Activated T-helper 1 cell treated with anti-CD3 and anti-CD28 coated beads, Interleukin-12 subunit alpha, Interleukin-12 subunit beta, Interleukin-2, Interleukin-4 antibody, amounts not matched to agents 30 ng/mL and 10 ng/mL and 1 ng/mL, durations not matched to agents 14 hours and 24 hours and 36 hours (primary cell): ENCODE results near the gene ZBTB16. TPM values are rescaled to one million over a fixed set of nuclear protein-coding genes. Genes with fewer than 3 reads are reported as not detected.

Experiments used
- DNase-seq: peaks from one replicate; pipeline ENCODE4 v3.0.0; 2021; ENCODE audit warnings: low spot score
- H3K27ac Mint-ChIP-seq: one replicate; pipeline ENCODE4 v1.8.0; 2021; ENCODE audit warnings: mild to moderate bottlenecking, mixed read lengths
- H3K27me3 Mint-ChIP-seq: one replicate; pipeline ENCODE4 v1.8.0; 2022; ENCODE audit warnings: mild to moderate bottlenecking, moderate library complexity, mixed read lengths; ENCODE audit not compliant: insufficient read depth
- H3K36me3 Mint-ChIP-seq: one replicate; pipeline ENCODE4 v1.8.0; 2021; ENCODE audit warnings: low read depth, mixed read lengths
- H3K4me1 Mint-ChIP-seq: one replicate; pipeline ENCODE4 v1.8.0; 2021; ENCODE audit warnings: low read depth, mixed read lengths
- H3K4me3 Mint-ChIP-seq: one replicate; pipeline ENCODE4 v1.8.0; 2021; ENCODE audit warnings: mild to moderate bottlenecking, moderate library complexity, mixed read lengths
- H3K9me3 Mint-ChIP-seq: one replicate; pipeline ENCODE4 v1.8.0; 2021; ENCODE audit warnings: mixed read lengths
- intact Hi-C: fragments of 100-400 bp; cut with micrococcal nuclease; formaldehyde crosslinking; loops from one replicate; pipeline ENCODE4 v1.15.1; 2024
- total RNA-seq: library from RNA; stranded (reverse); gene quantifications from 2 replicates; pipeline ENCODE4 v1.2.3, GENCODE V29; 2022

Gene ZBTB16
- total RNA-seq, 1 donor from 2014 or later, result 3.4 TPM

DNA sequence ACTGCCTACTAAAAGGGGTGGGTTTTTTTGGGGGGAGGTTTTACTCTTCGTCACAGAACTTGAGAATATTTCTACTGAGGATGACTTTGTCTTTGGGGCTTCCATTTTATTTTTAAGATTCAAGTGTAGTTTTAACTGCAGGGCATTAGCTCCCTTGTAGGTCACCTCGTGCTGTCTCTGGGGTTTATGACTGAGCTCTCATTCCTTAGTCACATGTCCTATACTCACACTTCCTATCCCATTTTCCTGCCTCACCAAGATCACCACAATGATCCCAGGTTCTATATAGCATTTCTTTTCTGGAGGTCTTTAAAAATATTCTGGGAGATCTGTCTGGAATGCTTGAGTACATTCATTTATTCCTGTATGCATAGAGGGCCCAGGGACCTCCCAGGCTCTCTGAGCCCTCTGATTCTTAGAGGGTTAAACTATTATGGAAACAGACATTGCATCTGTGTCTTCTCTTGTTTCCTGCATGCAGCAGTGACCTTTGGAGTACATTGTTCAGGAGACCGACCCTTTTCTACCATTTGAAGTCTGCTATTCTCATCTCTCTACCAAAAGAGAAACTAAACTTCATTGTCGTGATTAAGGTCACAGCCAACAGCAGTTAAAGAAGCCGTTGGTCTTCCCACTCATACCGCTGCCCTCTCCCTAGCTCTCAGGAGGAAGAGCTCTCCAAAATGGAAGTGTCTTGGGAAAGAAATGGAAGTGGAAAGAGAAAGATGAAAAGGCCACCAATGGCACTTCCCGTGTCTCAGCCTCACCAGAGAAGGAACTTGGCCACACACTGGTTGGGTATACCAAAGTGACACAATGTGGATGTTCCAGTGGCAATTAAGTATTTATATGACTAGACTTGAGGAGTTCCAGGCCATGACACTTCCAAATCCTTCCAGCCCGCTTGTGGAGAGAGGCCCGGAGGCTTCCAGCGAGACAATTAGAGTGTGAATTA lies 77.5 kb downstream of the ZBTB16 start:
- Mint-ChIP-seq H3K4me1 (peaks cover 13% of the 10 kb centered on the region), H3K36me3 (no peaks in the 10 kb centered on the region), H3K9me3 (no peaks in the 10 kb centered on the region), H3K27ac (no peak overlapping the region), H3K4me3 (no peak overlapping the region), H3K27me3 (peaks cover 9% of the 10 kb centered on the region)
- no peak for DNase-seq
- intact Hi-C loops, result no loop called here

DNA sequence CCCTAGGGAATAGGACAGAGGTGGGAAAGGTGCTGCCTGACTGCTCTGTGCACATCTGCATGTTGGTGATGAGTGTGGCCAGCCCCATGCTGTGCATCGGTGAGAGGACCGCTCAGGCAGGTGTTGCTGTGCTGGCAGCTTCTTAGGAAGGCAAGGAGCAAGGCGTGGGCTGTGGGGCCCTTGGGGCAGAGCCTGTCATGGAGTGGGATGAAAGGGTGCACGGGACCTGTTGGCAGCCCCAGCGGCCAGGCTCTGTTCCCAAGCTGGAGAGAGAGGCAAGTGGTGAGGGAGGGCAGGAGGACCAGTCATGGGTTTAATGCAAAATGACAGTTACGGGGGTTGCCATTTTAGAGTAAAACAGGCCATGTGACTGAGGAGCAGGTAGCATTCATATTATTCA lies 78.3 kb downstream of the ZBTB16 start:
- intact Hi-C loops, result no loop called here
- Mint-ChIP-seq H3K27me3 (peaks cover 9% of the 10 kb centered on the region), H3K36me3 (no peaks in the 10 kb centered on the region), H3K27ac (no peak overlapping the region), H3K4me1 (peaks cover 13% of the 10 kb centered on the region), H3K9me3 (no peaks in the 10 kb centered on the region), H3K4me3 (no peak overlapping the region)
- DNase-seq, result no peak

DNA sequence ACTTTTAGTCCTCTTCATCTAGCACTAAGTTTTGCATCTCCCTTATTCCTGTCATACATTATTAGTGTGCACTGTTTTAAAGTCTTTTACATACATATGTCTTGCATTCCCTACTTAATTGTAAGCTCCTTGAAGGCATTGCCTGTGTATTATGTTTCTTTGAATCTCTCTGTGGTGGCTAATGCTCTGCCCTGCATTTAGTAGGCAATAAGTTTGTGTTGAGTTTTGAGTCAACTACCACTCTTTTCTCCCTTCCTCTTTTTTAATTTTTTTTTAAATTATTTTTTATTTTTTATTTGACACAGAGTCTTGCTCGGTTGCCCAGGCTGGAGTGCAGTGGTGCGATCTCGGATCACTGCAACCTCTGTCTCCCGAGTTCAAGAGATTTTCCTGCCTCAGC lies 78.9 kb downstream of the ZBTB16 start:
- Mint-ChIP-seq H3K9me3 (no peaks in the 10 kb centered on the region), H3K4me3 (no peak overlapping the region), H3K36me3 (no peaks in the 10 kb centered on the region), H3K27me3 (peaks cover 9% of the 10 kb centered on the region), H3K4me1 (peaks cover 13% of the 10 kb centered on the region), H3K27ac (no peak overlapping the region)
- intact Hi-C loops, result no loop called here
- DNase-seq, result no peak

DNA sequence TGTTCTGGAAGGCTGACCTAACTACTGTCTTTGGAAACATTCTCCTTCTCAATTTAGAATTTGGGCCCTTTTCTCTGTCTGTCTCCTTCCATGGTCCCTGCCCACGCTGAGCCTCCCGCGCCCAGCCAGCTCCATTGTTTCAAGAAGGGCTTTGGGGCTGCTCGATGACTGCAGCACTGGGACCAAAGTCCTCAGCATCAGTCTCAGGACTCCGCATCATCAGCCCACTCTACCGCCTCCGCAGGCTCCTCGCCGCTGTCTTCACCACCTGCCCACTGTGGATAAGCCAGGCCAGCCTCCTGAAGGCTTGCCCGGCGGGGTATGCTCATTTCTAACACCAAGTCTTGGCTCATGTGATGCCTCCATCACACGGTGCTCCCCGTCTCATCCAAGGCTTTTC lies 81.3 kb downstream of the ZBTB16 start:
- H3K9me3 Mint-ChIP-seq, result no peaks in the 10 kb centered on the region
- H3K27ac Mint-ChIP-seq, result no peak overlapping the region
- intact Hi-C loops, result no loop called here
- H3K27me3 Mint-ChIP-seq, result peaks cover 14% of the 10 kb centered on the region
- H3K4me3 Mint-ChIP-seq, result no peak overlapping the region
- no peaks in the 10 kb centered on the region for H3K36me3 Mint-ChIP-seq
- peaks cover 13% of the 10 kb centered on the region for H3K4me1 Mint-ChIP-seq
- DNase-seq, result no peak

DNA sequence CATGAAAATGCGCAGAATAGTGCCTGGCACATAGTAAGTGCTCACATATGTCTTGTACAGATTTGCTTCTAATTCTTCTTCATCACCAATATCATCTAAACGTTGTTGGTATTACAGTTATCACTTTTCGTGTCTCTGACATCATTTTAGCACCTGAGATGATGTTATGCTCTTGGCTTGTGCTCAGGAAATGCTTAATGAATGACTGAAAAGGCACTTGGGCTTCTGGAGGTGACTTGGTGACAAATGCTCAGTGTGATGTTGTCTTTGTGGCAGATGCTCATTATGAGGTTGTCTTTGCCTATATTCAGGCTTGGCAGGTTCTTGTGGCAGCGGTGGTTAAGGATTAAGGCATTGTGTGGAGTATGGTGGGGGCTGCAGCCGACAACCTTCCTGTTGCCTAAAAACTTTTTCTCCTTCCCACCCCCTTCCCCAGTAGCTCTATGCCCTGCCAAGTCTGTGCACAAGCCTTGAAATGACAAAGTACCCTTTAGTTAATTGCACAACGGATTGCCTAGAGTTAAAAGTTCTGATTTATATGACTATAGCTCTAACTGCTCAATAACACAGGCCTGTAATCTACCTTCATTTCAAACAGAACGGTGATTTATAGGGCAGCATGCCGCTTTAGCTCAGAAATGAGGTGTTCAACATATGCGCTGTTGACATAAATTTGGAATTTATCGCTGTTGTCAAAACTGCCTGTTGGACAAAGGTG lies 82.5 kb downstream of the ZBTB16 start:
- H3K9me3 Mint-ChIP-seq, result no peaks in the 10 kb centered on the region
- H3K4me1 Mint-ChIP-seq, result peaks cover 7% of the 10 kb centered on the region
- intact Hi-C loops, result no loop called here
- H3K4me3 Mint-ChIP-seq, result no peak overlapping the region
- peaks cover 15% of the 10 kb centered on the region for H3K27me3 Mint-ChIP-seq
- no peaks in the 10 kb centered on the region for H3K36me3 Mint-ChIP-seq
- DNase-seq, result no peak
- no peak overlapping the region for H3K27ac Mint-ChIP-seq

DNA sequence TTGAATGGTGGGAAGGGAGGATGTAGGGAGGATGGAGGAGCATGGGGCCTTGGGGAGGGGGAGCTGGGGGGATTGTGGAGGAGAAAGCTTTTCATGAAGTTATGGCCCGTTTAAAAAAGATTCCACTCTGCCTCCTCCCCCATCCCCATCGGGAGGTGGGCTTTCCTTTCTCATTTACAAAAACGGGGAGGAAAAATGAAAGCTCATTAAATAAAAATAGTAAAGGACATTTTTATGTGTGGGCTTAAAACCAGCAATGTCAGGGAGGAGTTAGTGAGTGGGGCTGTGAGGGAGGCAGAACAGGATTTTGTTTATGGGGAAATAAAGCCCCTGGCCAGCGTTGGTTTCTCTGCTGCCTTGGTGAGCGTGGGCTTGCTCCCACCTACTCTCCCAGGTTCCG lies 83.2 kb downstream of the ZBTB16 start:
- Mint-ChIP-seq H3K27ac (no peak overlapping the region), H3K36me3 (no peaks in the 10 kb centered on the region), H3K4me1 (no peaks in the 10 kb centered on the region), H3K9me3 (no peaks in the 10 kb centered on the region), H3K4me3 (no peak overlapping the region), H3K27me3 (peaks cover 15% of the 10 kb centered on the region)
- DNase-seq, result no peak
- intact Hi-C loops, result no loop called here

DNA sequence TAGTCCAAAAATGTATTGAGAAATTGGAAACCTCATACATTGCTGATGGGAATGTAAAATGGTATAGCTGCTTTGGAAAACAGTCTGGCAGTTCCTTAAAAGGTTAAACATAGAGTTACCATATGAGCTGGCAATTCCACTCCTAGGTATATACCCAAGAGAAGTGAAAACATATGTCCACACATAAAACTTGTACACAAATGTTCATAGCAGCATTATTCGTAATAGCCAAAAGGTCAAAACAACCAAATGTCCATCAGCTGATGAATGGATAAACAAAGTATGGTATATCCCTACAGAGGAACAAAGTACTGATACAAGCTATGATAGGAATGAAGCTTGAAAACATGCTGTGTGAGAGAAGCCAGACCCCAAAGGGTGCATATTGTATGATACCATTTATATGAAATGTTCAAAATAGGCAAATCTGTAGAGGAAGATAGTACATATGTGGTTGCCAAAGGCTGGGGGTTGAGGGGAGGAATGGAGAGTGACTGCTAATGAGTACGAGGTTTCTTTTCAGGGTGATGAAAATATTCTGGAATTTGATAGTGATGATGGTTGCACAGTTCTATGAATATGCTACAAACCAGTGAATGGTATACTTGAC lies 85.8 kb downstream of the ZBTB16 start:
- intact Hi-C loops, result no loop called here
- no peak for DNase-seq
- Mint-ChIP-seq H3K27ac (no peak overlapping the region), H3K27me3 (peaks cover 15% of the 10 kb centered on the region), H3K36me3 (no peaks in the 10 kb centered on the region), H3K4me3 (no peak overlapping the region), H3K9me3 (no peaks in the 10 kb centered on the region), H3K4me1 (peaks cover 6% of the 10 kb centered on the region)

DNA sequence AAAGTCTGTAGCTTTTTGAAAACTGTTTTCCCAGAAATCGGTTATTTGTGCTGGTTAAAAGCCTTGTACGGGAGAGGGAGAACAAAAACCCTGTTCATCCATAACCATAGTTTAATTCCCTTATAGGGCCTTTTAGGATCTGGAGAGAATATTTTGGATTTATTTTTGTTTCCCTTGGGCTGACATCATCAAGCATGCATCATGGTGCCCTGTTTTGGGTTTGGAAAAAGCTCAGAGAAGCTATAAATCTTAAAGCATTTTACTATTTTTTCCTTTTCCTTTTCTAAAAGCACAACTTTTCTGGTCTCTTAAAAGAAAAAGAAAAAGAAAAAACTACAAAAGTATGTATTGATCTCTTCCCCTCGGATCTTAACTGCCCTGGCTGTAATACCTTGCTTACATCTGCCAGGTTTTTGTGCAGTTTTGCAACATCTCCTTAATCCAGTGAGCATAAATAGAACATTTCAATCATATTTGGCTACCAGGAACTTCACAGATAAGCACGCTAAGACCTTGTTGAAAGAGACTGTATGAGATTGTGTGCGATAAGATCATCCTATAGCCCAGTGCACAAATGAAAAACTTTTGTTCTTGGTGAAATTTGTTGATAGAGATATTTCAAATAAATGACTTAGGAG lies 88.0 kb downstream of the ZBTB16 start:
- H3K36me3 Mint-ChIP-seq, result no peaks in the 10 kb centered on the region
- DNase-seq, result no peak
- H3K9me3 Mint-ChIP-seq, result no peaks in the 10 kb centered on the region
- peaks cover 10% of the 10 kb centered on the region for H3K4me1 Mint-ChIP-seq
- H3K27me3 Mint-ChIP-seq, result peaks cover 15% of the 10 kb centered on the region
- intact Hi-C loops, result loop anchor here (2.0 kb wide), 1 partner anchor 17 kb away; no protein-coding TSS in a partner anchor
- H3K27ac Mint-ChIP-seq, result no peak overlapping the region
- no peak overlapping the region for H3K4me3 Mint-ChIP-seq

DNA sequence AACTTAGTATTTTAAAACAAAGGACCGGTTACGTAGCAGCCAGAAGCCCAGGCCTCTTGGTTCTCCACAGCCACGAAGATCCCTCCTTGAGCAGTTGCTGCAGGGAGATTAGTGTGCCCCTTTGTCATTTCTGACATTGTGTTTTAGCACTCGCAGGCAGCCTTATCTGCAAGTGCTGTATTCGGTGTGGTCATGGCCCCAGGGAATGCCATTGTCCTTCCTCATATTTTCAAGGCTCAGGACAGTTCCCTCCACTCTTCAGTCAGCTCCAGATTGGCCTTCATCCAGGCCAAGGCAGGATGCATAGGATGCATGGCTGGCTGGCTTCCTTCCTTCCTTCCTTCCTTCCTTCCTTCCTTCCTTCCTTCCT lies 88.5 kb downstream of the ZBTB16 start:
- no peak overlapping the region for H3K4me3 Mint-ChIP-seq
- H3K4me1 Mint-ChIP-seq, result peaks cover 13% of the 10 kb centered on the region
- intact Hi-C loops, result loop anchor here (2.0 kb wide), 1 partner anchor 17 kb away; no protein-coding TSS in a partner anchor
- DNase-seq, result no peak
- H3K27me3 Mint-ChIP-seq, result peaks cover 19% of the 10 kb centered on the region
- H3K9me3 Mint-ChIP-seq, result no peaks in the 10 kb centered on the region
- H3K27ac Mint-ChIP-seq, result no peak overlapping the region
- H3K36me3 Mint-ChIP-seq, result no peaks in the 10 kb centered on the region

DNA sequence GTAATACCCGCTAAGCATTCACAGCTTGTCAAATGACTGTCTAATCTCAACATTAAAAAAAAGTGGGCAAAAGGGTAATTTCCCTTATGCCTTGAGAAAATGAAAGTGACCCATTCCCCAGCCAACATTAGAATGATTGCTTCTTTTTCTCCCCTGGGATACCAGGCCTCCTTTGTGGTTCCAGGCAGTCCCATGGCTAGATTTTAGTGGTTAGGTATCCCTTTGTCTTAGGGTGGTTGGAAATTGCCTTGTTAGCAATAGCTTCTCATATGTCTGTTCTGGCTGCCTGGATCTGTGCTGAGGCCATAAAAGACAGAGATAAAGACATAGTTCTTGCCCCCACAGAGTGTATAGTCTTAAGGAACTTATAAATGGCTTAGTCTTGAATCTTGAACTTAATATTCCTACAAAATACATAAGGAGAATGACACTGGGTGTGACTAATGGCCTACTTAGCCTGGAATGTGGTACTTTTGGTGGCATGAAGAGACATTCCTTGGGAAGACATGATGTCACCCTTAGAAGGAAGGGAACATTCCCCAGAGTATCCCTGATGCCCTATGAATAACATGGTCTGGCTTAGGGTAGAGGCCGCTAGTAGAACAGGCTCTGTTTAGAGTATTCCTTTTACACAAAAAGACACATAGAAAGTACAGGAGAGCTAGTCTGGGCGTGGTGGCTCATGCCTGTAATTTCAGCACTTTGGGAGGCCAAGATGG lies 90.3 kb downstream of the ZBTB16 start:
- peaks cover 19% of the 10 kb centered on the region for H3K27me3 Mint-ChIP-seq
- intact Hi-C loops, result loop anchor here (2.0 kb wide), 1 partner anchor 19 kb away; no protein-coding TSS in a partner anchor
- no peak for DNase-seq
- H3K4me3 Mint-ChIP-seq, result no peak overlapping the region
- H3K9me3 Mint-ChIP-seq, result no peaks in the 10 kb centered on the region
- H3K36me3 Mint-ChIP-seq, result no peaks in the 10 kb centered on the region
- no peak overlapping the region for H3K27ac Mint-ChIP-seq
- H3K4me1 Mint-ChIP-seq, result peaks cover 13% of the 10 kb centered on the region

DNA sequence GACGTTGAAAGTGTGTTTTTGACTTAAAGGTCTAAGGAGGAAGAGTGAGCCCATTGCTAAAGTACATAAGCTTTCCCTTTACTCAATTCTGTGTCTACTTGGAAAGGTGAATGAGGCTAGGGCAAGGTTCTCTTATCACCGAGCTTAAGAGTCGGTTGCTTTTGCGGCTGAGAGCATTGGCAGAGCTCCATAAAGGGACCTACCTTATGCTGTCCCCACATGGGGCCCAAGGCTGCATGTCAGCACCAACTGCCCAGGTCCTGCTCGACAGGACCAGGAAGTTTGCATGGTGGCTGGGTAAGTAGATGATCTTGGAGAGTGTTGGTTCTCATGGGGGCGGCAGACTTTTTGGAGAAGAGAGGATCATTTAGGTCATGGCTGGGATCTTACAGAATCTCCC lies 91.2 kb downstream of the ZBTB16 start:
- Mint-ChIP-seq H3K9me3 (no peaks in the 10 kb centered on the region), H3K27ac (no peak overlapping the region), H3K4me1 (peaks cover 13% of the 10 kb centered on the region), H3K4me3 (no peak overlapping the region), H3K36me3 (no peaks in the 10 kb centered on the region), H3K27me3 (peaks cover 15% of the 10 kb centered on the region)
- intact Hi-C loops, result no loop called here
- DNase-seq, result no peak

DNA sequence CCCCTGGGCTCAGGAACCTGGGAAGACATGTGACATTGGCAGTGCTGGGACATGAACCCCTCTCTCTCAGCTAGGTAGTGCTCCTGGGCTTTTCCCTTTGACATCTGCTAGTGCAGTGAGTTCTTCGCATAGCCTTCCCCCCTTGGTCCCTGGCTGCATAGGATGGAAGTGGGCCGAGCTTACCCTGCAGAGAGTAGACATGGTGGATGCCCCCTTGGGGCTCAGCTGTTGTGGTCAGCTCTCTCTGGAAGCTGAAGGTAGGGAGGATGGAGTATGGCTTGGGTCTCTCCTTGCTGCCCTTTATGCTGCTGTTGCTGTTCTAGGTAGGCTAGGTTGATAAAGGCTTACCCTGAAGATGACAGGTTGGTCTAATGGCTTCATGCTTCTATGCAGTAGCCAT lies 92.1 kb downstream of the ZBTB16 start:
- no peak overlapping the region for H3K27ac Mint-ChIP-seq

More for the DNA sequence above, 92.1 kb downstream of the ZBTB16 start:
- DNase-seq, result no peak
- intact Hi-C loops, result no loop called here
- Mint-ChIP-seq H3K4me3 (no peak overlapping the region), H3K36me3 (no peaks in the 10 kb centered on the region), H3K27me3 (peaks cover 12% of the 10 kb centered on the region), H3K4me1 (peaks cover 13% of the 10 kb centered on the region), H3K9me3 (no peaks in the 10 kb centered on the region)
